Measurements from ENCODE around the gene CHGA. TPM values are rescaled to one million over a fixed set of nuclear protein-coding genes. Genes with fewer than 3 reads are reported as not detected.

Gene CHGA
- total RNA-seq, 4 donors from 2014 or later: 116 to 425 (median 310) TPM

DNA sequence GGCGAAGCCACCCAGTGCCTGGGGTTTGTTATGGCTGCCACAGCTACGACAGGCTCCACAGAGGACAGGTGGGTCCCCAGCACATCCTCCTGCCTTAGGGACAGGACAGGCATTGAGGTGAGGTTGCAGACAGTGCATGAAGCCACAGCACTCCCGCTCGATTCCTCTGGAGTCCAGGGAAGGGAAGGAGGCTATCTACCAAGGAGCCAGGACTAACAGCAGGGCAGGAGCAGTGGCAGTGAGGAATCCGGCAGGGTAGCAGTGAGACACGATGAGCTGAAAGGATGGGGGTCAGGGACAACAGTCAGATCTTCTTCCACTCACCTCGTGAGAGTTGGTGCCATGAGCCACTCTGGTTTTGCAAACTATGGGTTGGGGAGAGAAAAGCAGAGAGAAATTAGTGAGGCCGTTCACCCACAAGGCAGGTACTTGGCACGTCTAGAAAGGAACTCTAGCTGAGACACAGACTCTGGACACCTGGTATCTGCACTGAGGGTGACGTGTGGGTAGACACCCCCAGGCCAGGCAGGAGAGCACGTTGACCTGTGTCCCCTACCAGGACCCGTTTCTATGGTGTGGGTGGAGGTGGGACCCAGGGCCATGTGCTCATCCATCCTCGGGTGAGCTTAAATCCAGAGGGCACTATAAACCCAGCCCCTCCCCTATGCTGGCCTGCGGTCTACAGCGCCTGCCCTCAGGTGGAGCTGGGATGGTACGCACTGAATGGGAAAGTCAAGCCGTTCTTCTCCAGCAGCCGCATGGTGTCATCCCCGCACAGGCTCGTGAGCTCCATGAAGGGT is 39.3 kb downstream of the CHGA start:
- Histone ChIP-seq H3K36me3 (peaks cover 0 to 53% (median 0%) of the 10 kb centered on the region in 3 donors), H3K27ac (no peak overlapping the region)

DNA sequence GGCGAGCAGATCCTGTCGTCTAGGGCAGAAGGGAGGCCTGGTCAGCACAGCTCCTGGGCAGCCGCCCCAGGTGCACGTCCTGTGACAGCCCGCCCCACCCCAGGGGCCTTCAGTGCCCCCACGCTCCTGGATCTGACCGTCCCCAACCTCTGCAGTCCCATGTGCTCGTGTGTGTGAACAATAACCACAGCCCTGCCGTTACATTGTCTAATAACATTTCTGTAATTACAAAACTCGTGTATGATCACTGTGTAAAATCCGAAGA is 39.8 kb downstream of the CHGA start:
- H3K27me3 ChIP-seq: no peaks in the 10 kb centered on the region
- H3K27ac ChIP-seq: no peak overlapping the region
- H3K36me3 ChIP-seq: peaks cover 0 to 47% (median 0%) of the 10 kb centered on the region in 3 donors
- peaks cover 0 to 14% (median 0%) of the 10 kb centered on the region in 4 donors for H3K4me1 ChIP-seq
- DNase-seq: no peak
- H3K4me3 ChIP-seq: no peak overlapping the region
- H3K9me3 ChIP-seq: no peaks in the 10 kb centered on the region
- no peak for TF ChIP-seq POLR2A (IDR thresholded peaks at IDR 0.05)
- TF ChIP-seq, protein P1, sequence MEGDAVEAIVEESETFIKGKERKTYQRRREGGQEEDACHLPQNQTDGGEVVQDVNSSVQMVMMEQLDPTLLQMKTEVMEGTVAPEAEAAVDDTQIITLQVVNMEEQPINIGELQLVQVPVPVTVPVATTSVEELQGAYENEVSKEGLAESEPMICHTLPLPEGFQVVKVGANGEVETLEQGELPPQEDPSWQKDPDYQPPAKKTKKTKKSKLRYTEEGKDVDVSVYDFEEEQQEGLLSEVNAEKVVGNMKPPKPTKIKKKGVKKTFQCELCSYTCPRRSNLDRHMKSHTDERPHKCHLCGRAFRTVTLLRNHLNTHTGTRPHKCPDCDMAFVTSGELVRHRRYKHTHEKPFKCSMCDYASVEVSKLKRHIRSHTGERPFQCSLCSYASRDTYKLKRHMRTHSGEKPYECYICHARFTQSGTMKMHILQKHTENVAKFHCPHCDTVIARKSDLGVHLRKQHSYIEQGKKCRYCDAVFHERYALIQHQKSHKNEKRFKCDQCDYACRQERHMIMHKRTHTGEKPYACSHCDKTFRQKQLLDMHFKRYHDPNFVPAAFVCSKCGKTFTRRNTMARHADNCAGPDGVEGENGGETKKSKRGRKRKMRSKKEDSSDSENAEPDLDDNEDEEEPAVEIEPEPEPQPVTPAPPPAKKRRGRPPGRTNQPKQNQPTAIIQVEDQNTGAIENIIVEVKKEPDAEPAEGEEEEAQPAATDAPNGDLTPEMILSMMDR (IDR thresholded peaks at IDR 0.05): no peak

More for the DNA sequence above, 39.3 kb downstream of the CHGA start:
- no peak for TF ChIP-seq POLR2A (IDR thresholded peaks at IDR 0.05)
- no peaks in the 10 kb centered on the region for H3K9me3 ChIP-seq
- no peak for DNase-seq
- peaks cover 0 to 14% (median 0%) of the 10 kb centered on the region in 4 donors for H3K4me1 ChIP-seq
- H3K27me3 ChIP-seq: no peaks in the 10 kb centered on the region
- H3K4me3 ChIP-seq: no peak overlapping the region

DNA sequence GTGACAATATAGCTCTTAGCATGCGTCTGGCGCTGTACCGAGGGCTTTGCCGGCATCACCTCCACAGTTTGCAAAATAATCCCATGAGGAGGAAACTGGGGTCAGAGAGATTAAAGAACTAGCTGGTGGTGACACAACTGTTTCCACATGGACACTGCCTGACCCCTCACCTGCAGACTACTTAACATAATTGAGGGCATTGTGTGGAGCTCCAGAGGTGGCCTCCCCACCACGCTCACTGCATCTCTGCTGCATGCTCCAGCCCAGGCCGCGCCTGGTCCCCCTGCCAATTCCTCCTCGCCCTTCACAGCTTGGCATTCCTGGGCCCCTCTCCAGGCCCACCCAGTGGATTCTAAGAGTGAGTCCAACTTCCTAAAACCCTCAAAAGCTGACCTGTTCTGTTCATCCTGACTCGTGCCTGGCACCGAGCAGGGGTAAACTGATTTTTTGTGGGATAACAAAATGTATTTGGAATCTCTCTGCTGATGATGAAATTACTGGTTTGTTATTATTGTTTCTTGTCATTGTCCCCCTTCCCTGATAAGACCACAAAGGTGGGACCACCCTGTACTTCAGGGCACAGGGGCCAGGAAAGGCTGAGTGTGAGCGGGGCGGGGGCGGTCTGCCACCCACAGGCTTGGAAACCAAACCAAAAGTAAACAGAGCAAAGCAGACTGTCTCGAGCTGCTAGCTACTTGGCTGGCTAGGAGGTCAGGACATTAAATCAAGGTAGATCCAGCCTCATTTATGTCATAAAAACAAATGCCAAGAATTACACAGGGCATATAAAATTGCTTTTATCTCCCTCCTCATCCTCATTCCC is 40.6 kb downstream of the CHGA start:
- no peak overlapping the region for H3K4me3 ChIP-seq
- no peaks in the 10 kb centered on the region for H3K27me3 ChIP-seq
- H3K36me3 ChIP-seq: peaks cover 0 to 40% (median 0%) of the 10 kb centered on the region in 3 donors
- TF ChIP-seq, protein P1 (IDR thresholded peaks at IDR 0.05): no peak
- TF ChIP-seq POLR2A (IDR thresholded peaks at IDR 0.05): no peak
- DNase-seq: no peak
- H3K4me1 ChIP-seq: peaks cover 0 to 14% (median 0%) of the 10 kb centered on the region in 4 donors
- H3K27ac ChIP-seq: peak overlapping the region in 2 of 4 donors; percentile 20 to 42
- H3K9me3 ChIP-seq: no peaks in the 10 kb centered on the region

DNA sequence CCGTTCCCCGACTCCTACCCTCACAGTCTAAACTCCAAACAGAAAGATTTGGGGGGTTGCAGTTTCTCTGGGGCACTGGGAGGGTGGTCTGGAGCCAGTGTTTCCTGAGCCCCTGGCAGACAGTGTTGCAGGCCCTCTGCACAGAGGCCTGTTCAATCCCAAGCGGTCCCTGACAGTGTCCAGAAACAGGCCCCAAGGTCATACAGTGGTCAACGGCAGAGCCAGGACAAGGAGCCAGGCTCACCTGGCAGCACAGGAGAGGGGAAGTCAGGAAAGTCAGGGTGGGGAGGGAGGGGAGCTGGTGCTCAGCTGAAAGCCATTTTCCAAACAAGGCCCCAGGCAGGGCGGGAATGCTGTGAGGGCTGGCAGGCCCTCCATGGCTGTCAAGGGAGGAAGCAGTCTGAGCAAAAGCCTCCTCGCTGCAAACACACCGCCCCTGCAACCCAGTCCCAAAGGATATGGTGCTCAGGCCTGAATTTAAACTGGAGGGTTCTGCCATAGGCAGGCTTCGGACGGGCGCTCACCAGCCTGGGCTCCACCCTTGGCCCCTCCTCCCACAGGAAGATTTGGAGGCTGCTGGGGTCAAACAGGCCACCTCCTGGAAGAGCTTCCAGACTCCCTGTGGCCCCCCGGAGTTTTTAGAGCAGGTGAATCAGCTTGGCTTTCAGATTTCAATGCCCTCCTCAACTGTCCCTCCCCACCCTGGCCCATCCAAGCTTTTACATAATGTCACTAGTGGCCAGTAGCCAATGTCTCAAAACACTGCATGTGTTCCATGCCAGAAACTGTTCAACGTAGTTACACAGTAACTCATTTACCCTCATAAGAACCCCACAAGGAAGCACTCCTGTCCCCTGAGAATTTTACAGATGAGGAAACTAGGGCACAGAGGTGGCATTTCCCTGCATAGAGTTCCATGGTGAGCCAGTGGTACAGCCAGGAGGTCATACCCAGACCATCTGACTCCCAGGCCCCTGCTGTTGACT is 41.5 kb downstream of the CHGA start:
- H3K4me3 ChIP-seq: no peak overlapping the region
- TF ChIP-seq, protein P1 (IDR thresholded peaks at IDR 0.05): no peak
- TF ChIP-seq POLR2A (IDR thresholded peaks at IDR 0.05): no peak
- H3K4me1 ChIP-seq: peaks cover 0 to 14% (median 0%) of the 10 kb centered on the region in 4 donors
- H3K27me3 ChIP-seq: no peaks in the 10 kb centered on the region
- H3K9me3 ChIP-seq: no peaks in the 10 kb centered on the region
- H3K27ac ChIP-seq: peak overlapping the region in 2 of 4 donors; percentile 20 to 42
- DNase-seq: no peak
- H3K36me3 ChIP-seq: peaks cover 0 to 34% (median 0%) of the 10 kb centered on the region in 3 donors

DNA sequence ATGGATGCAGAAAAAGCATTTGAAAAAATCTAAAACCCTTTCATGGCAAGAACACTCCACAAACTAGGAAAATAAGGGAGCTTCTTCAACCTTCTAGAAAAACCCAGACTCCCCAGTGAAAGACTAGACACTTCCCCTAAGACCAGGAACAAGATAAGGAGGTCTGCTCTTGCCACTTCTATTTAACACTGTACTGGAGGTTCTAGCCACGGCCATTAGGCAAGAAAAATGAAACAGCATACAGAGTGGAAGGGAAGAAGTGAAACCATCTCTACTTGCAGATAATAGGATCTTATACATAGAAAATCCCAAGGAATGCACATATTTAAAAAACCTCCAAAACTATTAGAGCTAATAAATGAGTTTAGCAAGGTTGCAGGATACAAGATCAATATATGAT is 42.3 kb downstream of the CHGA start:
- no peak overlapping the region for H3K4me3 ChIP-seq
- no peaks in the 10 kb centered on the region for H3K9me3 ChIP-seq
- DNase-seq: no peak
- no peaks in the 10 kb centered on the region for H3K27me3 ChIP-seq
- H3K27ac ChIP-seq: no peak overlapping the region
- H3K4me1 ChIP-seq: peaks cover 0 to 14% (median 0%) of the 10 kb centered on the region in 4 donors
- TF ChIP-seq, protein P1 (IDR thresholded peaks at IDR 0.05): no peak
- no peak for TF ChIP-seq POLR2A (IDR thresholded peaks at IDR 0.05)
- peaks cover 0 to 27% (median 0%) of the 10 kb centered on the region in 3 donors for H3K36me3 ChIP-seq

All from Peyer's patch (tissue), 4 donors.